ENCODE data around the gene INPP5J.

DNA sequence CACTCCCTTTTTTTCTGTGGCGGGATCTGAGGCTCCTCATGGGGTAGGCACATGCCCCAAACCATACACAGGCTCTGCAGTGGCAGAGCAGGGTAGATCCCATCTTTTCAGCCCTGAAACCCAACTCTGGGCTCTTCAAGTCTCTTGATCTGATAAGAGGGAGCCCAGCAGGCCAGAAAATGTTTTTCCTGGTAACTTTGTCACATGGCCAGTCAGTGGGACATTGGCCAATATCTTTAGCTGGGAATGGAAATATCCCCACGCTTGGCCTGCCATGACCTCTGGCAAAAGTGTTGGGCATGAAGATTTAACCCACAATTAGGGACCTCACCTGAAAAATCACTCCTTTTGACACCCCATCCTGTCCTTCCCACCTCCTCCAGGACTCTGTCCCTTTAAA, 8.1 kb downstream of the INPP5J start:
- TF ChIP-seq, protein P1, sequence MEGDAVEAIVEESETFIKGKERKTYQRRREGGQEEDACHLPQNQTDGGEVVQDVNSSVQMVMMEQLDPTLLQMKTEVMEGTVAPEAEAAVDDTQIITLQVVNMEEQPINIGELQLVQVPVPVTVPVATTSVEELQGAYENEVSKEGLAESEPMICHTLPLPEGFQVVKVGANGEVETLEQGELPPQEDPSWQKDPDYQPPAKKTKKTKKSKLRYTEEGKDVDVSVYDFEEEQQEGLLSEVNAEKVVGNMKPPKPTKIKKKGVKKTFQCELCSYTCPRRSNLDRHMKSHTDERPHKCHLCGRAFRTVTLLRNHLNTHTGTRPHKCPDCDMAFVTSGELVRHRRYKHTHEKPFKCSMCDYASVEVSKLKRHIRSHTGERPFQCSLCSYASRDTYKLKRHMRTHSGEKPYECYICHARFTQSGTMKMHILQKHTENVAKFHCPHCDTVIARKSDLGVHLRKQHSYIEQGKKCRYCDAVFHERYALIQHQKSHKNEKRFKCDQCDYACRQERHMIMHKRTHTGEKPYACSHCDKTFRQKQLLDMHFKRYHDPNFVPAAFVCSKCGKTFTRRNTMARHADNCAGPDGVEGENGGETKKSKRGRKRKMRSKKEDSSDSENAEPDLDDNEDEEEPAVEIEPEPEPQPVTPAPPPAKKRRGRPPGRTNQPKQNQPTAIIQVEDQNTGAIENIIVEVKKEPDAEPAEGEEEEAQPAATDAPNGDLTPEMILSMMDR (conservative IDR thresholded peaks at IDR 0.05; ENCODE audit: low read depth, low read length): no peak
- TF ChIP-seq EZH2 (IDR thresholded peaks at IDR 0.05; ENCODE audit: borderline replicate concordance, low read depth, low read length, poor library complexity, severe bottlenecking): no peak

Measured in A673 (cell line).